Skeletal muscle tissue (tissue), 4 donors: ENCODE results near the gene GCK. TPM values are rescaled to one million over a fixed set of nuclear protein-coding genes. Genes with fewer than 3 reads are reported as not detected.
A peak's percentile ranks its signal among the peaks of the same experiment; 100 is the strongest.
"Not testable (repeated sequence)": the region's sequence is repeated elsewhere in the genome, so short reads cannot be mapped to it uniquely, and the experiment has no call there.

Experiments
- H3K27ac ChIP-seq: one replicate; pipeline ENCODE4 v1.7.0; 2013; ENCODE audit warnings: mild to moderate bottlenecking, low read depth, low read length, inconsistent platforms
- H3K27me3 ChIP-seq, 3 donors: one replicate each; pipeline ENCODE4 v1.7.0; 2013; ENCODE audit warnings: low read length in 3 of 3; ENCODE audit not compliant: control insufficient read depth in 3 of 3, insufficient read depth in 3 of 3
- H3K36me3 ChIP-seq, 3 donors: one replicate each; pipeline ENCODE4 v1.7.0; 2013; ENCODE audit warnings: low read length in 3 of 3; ENCODE audit not compliant: control insufficient read depth in 3 of 3, insufficient read depth in 3 of 3
- H3K4me1 ChIP-seq, 3 donors: one replicate each; pipeline ENCODE4 v1.7.0; 2013; ENCODE audit warnings: low read length in 3 of 3, mild to moderate bottlenecking in 3 of 3; ENCODE audit not compliant: control insufficient read depth in 3 of 3, insufficient read depth in 3 of 3
- H3K4me3 ChIP-seq, 3 donors: one replicate each; pipeline ENCODE4 v1.7.0; 2013; ENCODE audit warnings: low read length in 3 of 3
- H3K9ac ChIP-seq, 3 donors: one replicate each; pipeline ENCODE4 v1.7.0; 2013; ENCODE audit warnings: low read length in 3 of 3, mild to moderate bottlenecking in 3 of 3, moderate library complexity in 2 of 3, low read depth in 1 of 3
- H3K9me3 ChIP-seq, 3 donors: one replicate each; pipeline ENCODE4 v1.7.0; 2013; ENCODE audit warnings: low read length in 3 of 3; ENCODE audit not compliant: control insufficient read depth in 3 of 3
- total RNA-seq: library from RNA; depleted of rRNA; stranded (reverse); fragments of >200 nt; gene quantifications from one replicate; pipeline ENCODE4 v1.2.3, GENCODE V29; 2014
- donor health status: Osteomylitis.

Gene GCK
- total RNA-seq, 1 donor from 2014 or later: 2.1 TPM

DNA sequence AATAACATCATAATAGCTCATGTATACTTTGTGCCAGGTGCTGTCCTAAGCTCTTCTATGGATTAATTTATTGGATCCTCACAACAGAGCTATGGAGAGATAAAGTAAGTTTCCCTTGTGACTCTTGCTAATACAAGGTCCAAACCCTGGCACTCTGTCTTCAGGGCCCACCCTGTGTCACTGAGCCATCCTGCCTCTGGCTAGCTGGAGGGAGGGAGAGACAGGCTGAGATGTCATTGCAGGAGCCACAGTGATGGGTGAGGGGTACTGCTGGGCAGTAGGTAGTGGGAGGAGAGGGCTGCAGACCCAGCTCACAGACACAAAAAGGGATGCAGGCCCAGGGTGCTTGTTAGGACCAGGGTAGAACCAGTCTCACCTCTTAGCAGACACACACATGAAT is 16.9 kb downstream of the GCK start:
- Histone ChIP-seq H3K36me3 (no peaks in the 10 kb centered on the region), H3K27ac (no peak overlapping the region), H3K9ac (no peak overlapping the region), H3K9me3 (no peaks in the 10 kb centered on the region), H3K27me3 (peaks cover 0 to 6% (median 6%) of the 10 kb centered on the region in 3 donors), H3K4me1 (no peaks in the 10 kb centered on the region), H3K4me3 (no peak overlapping the region)

DNA sequence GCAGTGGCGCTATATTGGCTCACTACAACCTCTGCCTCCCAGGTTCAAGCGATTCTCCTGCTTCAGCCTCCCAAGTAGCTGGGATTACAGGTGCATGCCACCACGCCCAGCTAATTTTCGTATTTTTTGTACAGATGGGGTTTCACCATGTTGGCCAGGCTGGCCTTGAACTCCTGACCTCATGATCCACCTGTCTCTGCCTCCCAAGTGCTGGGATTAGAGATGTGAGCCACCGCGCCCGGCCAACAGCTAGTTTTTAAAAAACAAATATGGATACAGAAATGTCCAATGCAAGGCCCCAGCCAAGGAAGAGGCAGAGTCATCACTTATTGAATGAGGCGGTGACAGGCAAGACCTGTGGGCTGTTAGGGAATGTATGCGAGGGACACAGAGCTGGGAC is 17.3 kb downstream of the GCK start:
- not testable (repeated sequence) for H3K4me1 ChIP-seq, H3K9me3 ChIP-seq, H3K9ac ChIP-seq, H3K27me3 ChIP-seq, H3K4me3 ChIP-seq, H3K36me3 ChIP-seq, H3K27ac ChIP-seq

DNA sequence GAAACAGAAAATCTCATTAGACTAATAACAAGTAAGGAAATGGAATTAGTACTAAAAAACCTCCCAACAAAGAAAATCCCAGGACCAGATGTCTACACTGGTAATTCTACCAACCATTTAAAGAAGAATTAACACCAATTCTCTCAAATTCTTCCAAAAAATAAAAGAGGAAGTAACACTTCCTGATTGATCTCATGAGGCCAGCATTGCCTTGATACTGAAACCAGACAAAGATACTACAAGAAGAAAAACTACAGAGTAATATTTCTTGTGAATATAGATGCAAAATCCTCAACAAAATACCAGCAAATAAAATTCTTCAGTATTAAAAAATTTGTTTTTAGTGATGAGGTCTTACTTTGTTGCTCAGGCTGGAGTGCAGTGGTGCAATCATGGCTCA is 21.3 kb downstream of the GCK start:
- H3K4me1 ChIP-seq: no peaks in the 10 kb centered on the region
- no peak overlapping the region for H3K27ac ChIP-seq
- no peak overlapping the region for H3K9ac ChIP-seq
- H3K9me3 ChIP-seq: no peaks in the 10 kb centered on the region
- no peak overlapping the region for H3K4me3 ChIP-seq
- H3K36me3 ChIP-seq: no peaks in the 10 kb centered on the region
- H3K27me3 ChIP-seq: no peaks in the 10 kb centered on the region

DNA sequence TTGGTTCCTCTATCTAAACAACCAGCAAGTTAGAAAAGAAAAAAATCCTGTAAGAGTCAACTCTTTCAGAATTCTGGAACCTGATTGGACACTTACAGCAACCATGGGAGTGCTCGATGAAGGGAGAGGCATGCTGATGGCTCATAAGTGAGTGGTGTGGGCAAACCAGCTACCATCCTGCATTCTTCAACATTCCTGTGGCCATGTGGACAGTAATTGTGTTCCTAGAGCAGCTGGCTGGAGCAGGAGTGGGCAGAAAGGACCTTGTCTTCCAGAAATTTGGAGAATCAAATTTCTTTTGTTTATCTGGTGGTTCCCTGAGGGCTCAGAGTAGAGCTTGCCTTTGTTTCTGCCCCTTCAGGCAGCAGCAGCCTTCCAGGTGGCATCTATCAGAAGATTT is 25.6 kb downstream of the GCK start:
- no peaks in the 10 kb centered on the region for H3K36me3 ChIP-seq
- peaks cover 8 to 16% (median 15%) of the 10 kb centered on the region in 3 donors for H3K4me1 ChIP-seq
- no peaks in the 10 kb centered on the region for H3K27me3 ChIP-seq
- no peak overlapping the region for H3K9ac ChIP-seq
- no peak overlapping the region for H3K27ac ChIP-seq
- no peaks in the 10 kb centered on the region for H3K9me3 ChIP-seq
- no peak overlapping the region for H3K4me3 ChIP-seq

DNA sequence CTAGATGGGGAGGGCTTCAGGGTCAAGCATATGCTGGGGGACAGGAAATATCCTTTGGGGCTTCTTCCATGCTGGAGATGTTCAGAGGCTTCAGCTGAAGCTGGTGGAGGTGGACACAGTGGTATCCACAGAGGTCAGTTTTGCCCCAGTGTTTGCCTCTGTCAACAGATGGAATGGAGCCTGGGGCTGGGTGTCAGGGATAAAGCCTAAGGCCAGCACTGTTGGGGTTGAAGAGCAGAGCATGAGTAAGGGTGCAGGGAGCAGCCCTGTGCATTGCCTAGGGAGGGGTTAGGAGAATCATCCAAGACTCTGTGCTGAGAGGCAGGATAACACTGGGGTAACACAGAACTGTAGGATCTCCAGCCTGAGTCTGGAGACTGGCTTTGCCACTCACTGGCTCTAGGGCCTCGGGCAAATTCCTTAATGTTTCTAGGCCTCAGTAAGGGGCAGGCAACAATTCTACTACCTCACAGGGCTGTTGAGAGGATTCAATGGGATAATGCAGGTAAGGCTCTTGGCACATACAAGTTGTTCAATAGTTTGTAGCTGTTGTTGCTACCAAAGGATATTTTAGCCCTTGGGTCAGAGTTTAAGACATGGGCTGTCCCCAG is 26.3 kb downstream of the GCK start:
- no peaks in the 10 kb centered on the region for H3K27me3 ChIP-seq

DNA sequence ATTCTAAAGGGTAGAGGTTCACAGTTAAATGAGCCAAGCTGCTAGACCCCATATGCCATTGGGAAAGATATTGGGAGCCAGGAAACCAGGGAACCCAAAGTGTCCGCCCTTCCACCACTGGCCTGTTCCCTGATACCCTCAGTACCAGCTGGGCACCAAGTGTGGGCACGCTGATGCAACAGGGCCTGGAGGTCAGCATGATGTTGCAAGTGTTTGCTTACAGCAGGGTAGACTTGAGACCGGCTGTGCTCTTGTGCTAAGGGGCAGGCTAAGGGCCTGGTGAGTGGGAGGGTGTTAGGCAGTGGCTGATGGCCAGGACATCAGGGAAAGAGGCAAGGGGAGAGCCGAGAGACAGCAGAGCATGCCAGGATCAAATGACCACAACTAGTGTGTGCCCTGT is 27.1 kb downstream of the GCK start:
- Histone ChIP-seq H3K27me3 (no peaks in the 10 kb centered on the region), H3K9me3 (no peaks in the 10 kb centered on the region), H3K4me1 (peaks cover 8 to 23% (median 20%) of the 10 kb centered on the region in 3 donors), H3K9ac (no peak overlapping the region), H3K36me3 (no peaks in the 10 kb centered on the region), H3K4me3 (no peak overlapping the region), H3K27ac (no peak overlapping the region)

More for the DNA sequence above, 26.3 kb downstream of the GCK start:
- H3K36me3 ChIP-seq: no peaks in the 10 kb centered on the region
- H3K9me3 ChIP-seq: no peaks in the 10 kb centered on the region
- H3K27ac ChIP-seq: no peak overlapping the region
- H3K4me3 ChIP-seq: no peak overlapping the region
- no peak overlapping the region for H3K9ac ChIP-seq
- peaks cover 8 to 22% (median 20%) of the 10 kb centered on the region in 3 donors for H3K4me1 ChIP-seq

DNA sequence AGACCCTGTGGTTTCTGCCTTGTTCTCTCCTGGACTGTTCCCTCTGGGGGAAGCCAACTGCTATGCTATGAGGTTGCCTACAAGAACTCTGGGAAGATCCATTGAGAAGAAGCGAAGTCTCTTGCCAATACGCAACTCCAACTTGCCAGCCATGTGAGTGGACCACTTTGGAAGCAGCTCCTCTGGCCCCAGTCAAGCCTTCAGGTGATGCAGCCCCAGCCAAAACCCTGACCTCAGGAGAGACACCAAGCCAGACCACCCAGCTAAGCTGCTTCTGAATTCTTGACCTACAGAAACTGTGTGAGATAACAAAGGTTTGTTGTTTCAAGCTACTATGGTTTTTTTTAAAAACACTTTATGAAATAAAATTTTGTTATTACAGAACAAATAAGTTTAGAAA is 27.9 kb downstream of the GCK start:
- Histone ChIP-seq H3K36me3 (no peaks in the 10 kb centered on the region), H3K27ac (no peak overlapping the region), H3K9me3 (no peaks in the 10 kb centered on the region), H3K27me3 (no peaks in the 10 kb centered on the region), H3K4me1 (peaks cover 8 to 23% (median 20%) of the 10 kb centered on the region in 3 donors), H3K9ac (no peak overlapping the region), H3K4me3 (no peak overlapping the region)

DNA sequence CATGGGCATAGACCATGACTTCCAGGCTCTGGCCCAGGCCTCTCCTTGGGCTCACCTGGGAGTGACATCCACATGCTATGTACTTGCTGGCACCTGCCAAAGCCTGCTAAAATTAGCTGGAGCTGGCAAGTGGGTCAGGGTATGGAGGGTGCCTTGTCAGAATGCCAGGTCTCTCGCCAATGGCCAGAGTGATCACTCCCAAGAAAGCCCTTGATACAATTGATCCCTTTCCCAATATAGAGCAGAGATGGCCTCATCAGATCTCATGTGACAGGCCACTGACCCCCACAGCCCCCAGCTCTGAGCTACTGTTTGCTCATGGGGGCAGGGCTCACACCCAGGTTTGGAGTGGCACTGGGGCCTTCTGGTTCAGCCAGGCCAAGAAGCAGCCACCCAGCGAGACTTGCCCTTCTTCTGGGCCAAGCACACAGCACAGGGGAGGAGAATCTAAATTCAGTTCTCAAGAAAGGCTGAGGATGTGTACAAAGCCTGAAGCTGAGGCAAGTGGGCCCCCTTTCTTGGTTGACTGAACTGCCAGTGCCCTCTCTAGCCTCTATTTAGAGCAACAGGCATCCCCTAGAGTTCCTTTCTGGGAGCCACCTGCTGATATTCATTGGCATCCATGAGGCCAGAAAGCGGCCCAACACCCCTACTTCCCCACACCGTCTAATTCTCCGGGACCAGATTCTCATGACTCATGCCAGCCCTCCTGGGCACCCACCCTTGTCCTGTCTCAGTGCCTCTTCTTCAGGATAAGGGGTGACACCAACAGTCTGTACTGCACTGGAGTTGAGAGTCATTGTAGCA is 29.2 kb downstream of the GCK start:
- Histone ChIP-seq H3K27me3 (no peaks in the 10 kb centered on the region), H3K27ac (no peak overlapping the region), H3K4me1 (peaks cover 8 to 23% (median 20%) of the 10 kb centered on the region in 3 donors), H3K36me3 (no peaks in the 10 kb centered on the region), H3K4me3 (no peak overlapping the region), H3K9ac (no peak overlapping the region), H3K9me3 (no peaks in the 10 kb centered on the region)

DNA sequence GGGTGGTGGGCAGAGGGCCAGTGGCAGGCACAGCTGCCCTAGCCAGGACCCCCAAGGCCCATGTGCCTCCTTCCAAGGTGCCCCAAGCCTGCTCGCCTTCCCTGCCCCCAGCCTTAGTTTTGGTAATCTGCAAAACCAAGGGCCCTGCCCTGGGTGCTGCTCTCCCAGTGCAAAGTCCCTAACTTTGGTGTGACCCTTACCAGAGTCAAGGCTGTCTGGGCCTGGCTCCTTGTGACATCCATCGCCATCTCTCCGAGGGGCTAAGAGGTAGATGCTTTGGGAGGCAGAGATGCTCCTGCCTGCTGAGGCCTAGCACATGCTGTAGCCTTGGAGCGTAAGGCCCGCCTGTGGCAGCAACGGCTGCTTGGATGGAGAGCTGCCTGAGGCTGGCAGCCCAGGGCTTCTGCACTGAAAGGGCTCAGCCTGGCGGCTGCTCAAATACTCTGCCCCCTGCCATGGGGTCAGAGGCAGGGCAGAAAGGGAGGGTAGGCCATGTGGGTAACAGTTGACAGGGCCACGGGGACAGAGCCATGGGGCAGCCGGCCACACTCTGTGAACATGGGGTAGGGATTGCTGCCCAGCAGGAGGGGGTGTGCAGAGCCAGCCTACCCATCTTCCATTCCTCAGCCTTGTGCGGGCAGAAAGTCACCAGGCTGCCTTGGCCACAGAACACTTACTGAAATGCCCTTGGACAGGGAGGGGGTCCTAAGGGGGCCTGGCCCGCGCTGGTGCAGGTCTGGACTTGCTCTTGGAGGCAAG is 30.2 kb downstream of the GCK start:
- Histone ChIP-seq H3K9ac (peak overlapping the region in 1 of 3 donors; percentile 25), H3K4me1 (peaks cover 8 to 23% (median 20%) of the 10 kb centered on the region in 3 donors), H3K9me3 (no peaks in the 10 kb centered on the region), H3K27ac (no peak overlapping the region), H3K27me3 (no peaks in the 10 kb centered on the region), H3K4me3 (no peak overlapping the region), H3K36me3 (no peaks in the 10 kb centered on the region)
